ENCODE data around the gene SBSN. TPM values are rescaled to one million over a fixed set of nuclear protein-coding genes. Genes with fewer than 3 reads are reported as not detected.

Gene SBSN
- total RNA-seq, 1 experiment from 2014 or later = not detected

GRCh38 chr19:35518313-35518712 lies 9.8 kb downstream of the SBSN start:
- H3K36me3 Mint-ChIP-seq (ENCODE audit: insufficient read depth, unreplicated experiment) = peaks cover 4% of the 10 kb centered on the region
- H3K4me1 Mint-ChIP-seq (ENCODE audit: low read depth, unreplicated experiment) = peaks cover 20% of the 10 kb centered on the region
- BruUV-seq (replicated peaks) = no TSS peak
- peaks cover 43% of the 10 kb centered on the region for H3K27me3 Mint-ChIP-seq (ENCODE audit: unreplicated experiment)
- no peak for TF ChIP-seq CTCF (IDR thresholded peaks at IDR 0.05; ENCODE audit: unreplicated experiment)
- no peaks in the 10 kb centered on the region for H3K9me3 Mint-ChIP-seq (ENCODE audit: low read depth, unreplicated experiment)
- H3K27ac Mint-ChIP-seq (ENCODE audit: unreplicated experiment) = no peak overlapping the region
- no peak overlapping the region for H3K4me3 Mint-ChIP-seq (ENCODE audit: low read depth, unreplicated experiment)
- CTCF ChIA-PET = interaction anchor here (0.7 kb wide), 1 partner anchor 9 kb away, joined by 6 read pairs; no protein-coding TSS in a partner anchor
- intact Hi-C loops (cut with micrococcal nuclease; ENCODE audit: unreplicated experiment) = no loop called here
- no peak for DNase-seq

GRCh38 chr19:35517342-35517741 lies 10.8 kb downstream of the SBSN start:
- Mint-ChIP-seq H3K9me3 (ENCODE audit: low read depth, unreplicated experiment) (no peaks in the 10 kb centered on the region), H3K36me3 (ENCODE audit: insufficient read depth, unreplicated experiment) (peaks cover 4% of the 10 kb centered on the region), H3K4me3 (ENCODE audit: low read depth, unreplicated experiment) (no peak overlapping the region), H3K27me3 (ENCODE audit: unreplicated experiment) (peaks cover 43% of the 10 kb centered on the region), H3K27ac (ENCODE audit: unreplicated experiment) (no peak overlapping the region), H3K4me1 (ENCODE audit: low read depth, unreplicated experiment) (peaks cover 22% of the 10 kb centered on the region)
- intact Hi-C loops (cut with micrococcal nuclease; ENCODE audit: unreplicated experiment) = no loop called here
- no peak for TF ChIP-seq CTCF (IDR thresholded peaks at IDR 0.05; ENCODE audit: unreplicated experiment)
- no TSS peak for BruUV-seq (replicated peaks)
- CTCF ChIA-PET = no interaction called here
- DNase-seq = no peak

GRCh38 chr19:35516310-35516709 lies 11.8 kb downstream of the SBSN start:
- no peak overlapping the region for H3K4me3 Mint-ChIP-seq (ENCODE audit: low read depth, unreplicated experiment)
- H3K4me1 Mint-ChIP-seq (ENCODE audit: low read depth, unreplicated experiment) = peaks cover 22% of the 10 kb centered on the region
- intact Hi-C loops (cut with micrococcal nuclease; ENCODE audit: unreplicated experiment) = no loop called here
- no peaks in the 10 kb centered on the region for H3K9me3 Mint-ChIP-seq (ENCODE audit: low read depth, unreplicated experiment)
- TF ChIP-seq CTCF (IDR thresholded peaks at IDR 0.05; ENCODE audit: unreplicated experiment) = no peak
- H3K36me3 Mint-ChIP-seq (ENCODE audit: insufficient read depth, unreplicated experiment) = peaks cover 4% of the 10 kb centered on the region
- no peak for DNase-seq
- no TSS peak for BruUV-seq (replicated peaks)
- CTCF ChIA-PET = no interaction called here
- no peak overlapping the region for H3K27ac Mint-ChIP-seq (ENCODE audit: unreplicated experiment)
- H3K27me3 Mint-ChIP-seq (ENCODE audit: unreplicated experiment) = peaks cover 46% of the 10 kb centered on the region

GRCh38 chr19:35514282-35514809 lies 13.8 kb downstream of the SBSN start:
- no peak for DNase-seq
- no TSS peak for BruUV-seq (replicated peaks)
- TF ChIP-seq CTCF (IDR thresholded peaks at IDR 0.05; ENCODE audit: unreplicated experiment) = peak; percentile 2
- intact Hi-C loops (cut with micrococcal nuclease; ENCODE audit: unreplicated experiment) = loop anchor here (5.0 kb wide), 1 partner anchor 33 kb away; the partner anchor contains the start of gene TMEM147
- Mint-ChIP-seq H3K9me3 (ENCODE audit: low read depth, unreplicated experiment) (no peaks in the 10 kb centered on the region), H3K4me1 (ENCODE audit: low read depth, unreplicated experiment) (peaks cover 17% of the 10 kb centered on the region), H3K27ac (ENCODE audit: unreplicated experiment) (no peak overlapping the region), H3K4me3 (ENCODE audit: low read depth, unreplicated experiment) (peak overlapping the region; percentile 1), H3K27me3 (ENCODE audit: unreplicated experiment) (peaks cover 37% of the 10 kb centered on the region), H3K36me3 (ENCODE audit: insufficient read depth, unreplicated experiment) (peaks cover 17% of the 10 kb centered on the region)
- CTCF ChIA-PET = no interaction called here

Measured in Calu3 (cell line).